Endothelial cell of umbilical vein (primary cell): Measurements from ENCODE around the gene RPP38. TPM values are rescaled to one million over a fixed set of nuclear protein-coding genes. Genes with fewer than 3 reads are reported as not detected.

Source experiments
- BruUV-seq: library from RNA; stranded (reverse); fragments of 400-500 nt; replicated peaks from 2 replicates; lab custom pipeline; 2021; lab: Mats Ljungman, UMichigan
- CTCF ChIA-PET: fragments of 300-600, 350-600 bp; sonication (Branson Sonifier 250); formaldehyde crosslinking; loops from one replicate; lab custom pipeline; 2021; ENCODE audit warnings: antibody characterized with exemption, inconsistent platforms; lab: Charles Lee
- POLR2A ChIA-PET: fragments of 300-600, 350-600 bp; sonication (Branson Sonifier 250); formaldehyde crosslinking; loops from one replicate; lab custom pipeline; 2021; ENCODE audit warnings: antibody characterized with exemption, inconsistent platforms; lab: Charles Lee
- DNase-seq: peaks from one replicate; pipeline ENCODE4 v3.0.0-alpha.2; 2011; ENCODE audit warnings: low read depth, low spot score
- FAIRE-seq: peaks from 2 replicates; lab custom pipeline; 2011; peaks lifted over from hg19 to GRCh38; lab: Jason Lieb, UNC
- H2AFZ ChIP-seq: 2 replicates; pipeline ENCODE4 v1.6.0; 2012; ENCODE audit warnings: low read depth, low read length, control low read depth, inconsistent platforms
- H3K27ac ChIP-seq: 2 replicates; pipeline ENCODE4 v1.5.1; 2011; ENCODE audit warnings: low read depth, mild to moderate bottlenecking, control low read depth, low read length, moderate library complexity; ENCODE audit not compliant: insufficient read depth
- H3K27me3 ChIP-seq, 2 experiments: 2 replicates each; pipeline versions ENCODE4 v1.6.0 to v1.6.1; 2011; ENCODE audit warnings: low read length in 2 of 2, mixed read lengths in 1 of 2; ENCODE audit not compliant: control insufficient read depth in 2 of 2, insufficient read depth in 2 of 2
- H3K36me3 ChIP-seq, 2 experiments: 2 replicates in 1 of 2; 3 replicates in 1 of 2; pipeline ENCODE4 v1.5.1; 2011; ENCODE audit warnings: low read length in 2 of 2, mild to moderate bottlenecking in 1 of 2, moderate library complexity in 1 of 2; ENCODE audit not compliant: control insufficient read depth in 2 of 2, insufficient read depth in 2 of 2; ENCODE audit errors: extremely low read depth in 1 of 2
- H3K4me1 ChIP-seq: 3 replicates; pipeline ENCODE4 v1.5.1; 2011; ENCODE audit warnings: mild to moderate bottlenecking, low read length; ENCODE audit not compliant: control insufficient read depth, insufficient read depth; ENCODE audit errors: extremely low read depth
- H3K4me2 ChIP-seq: 2 replicates; pipeline ENCODE4 v1.6.1; 2011; ENCODE audit warnings: low read length, control low read depth, mixed read lengths; ENCODE audit not compliant: insufficient read depth
- H3K4me3 ChIP-seq, 3 experiments: fragments of 200-600 bp in 1 of 3; sonication (generic), shearing (Covaris generic) in 1 of 3; replicated peaks in 1 of 3; 2 replicates each; pipeline ENCODE4 v1.5.1; 2011 to 2016; ENCODE audit warnings: control low read depth in 3 of 3, low read length in 3 of 3, mild to moderate bottlenecking in 2 of 3, inconsistent platforms in 1 of 3, low read depth in 1 of 3, moderate library complexity in 1 of 3; ENCODE audit not compliant: insufficient read depth in 1 of 3
- H3K79me2 ChIP-seq: 2 replicates; pipeline ENCODE4 v1.6.0; 2012; ENCODE audit warnings: low read length, inconsistent platforms; ENCODE audit not compliant: control insufficient read depth, insufficient read depth
- H3K9ac ChIP-seq: replicated peaks from 2 replicates; pipeline ENCODE3; 2011; ENCODE audit warnings: low read length, control low read depth; ENCODE audit not compliant: insufficient read depth; ENCODE audit errors: extremely low read depth
- H3K9me1 ChIP-seq: replicated peaks from 3 replicates; pipeline ENCODE4 v1.6.0; 2011; ENCODE audit warnings: mild to moderate bottlenecking, low read length; ENCODE audit not compliant: control insufficient read depth, insufficient read depth; ENCODE audit errors: extremely low read depth
- H3K9me3 ChIP-seq: replicated peaks from 2 replicates; pipeline ENCODE4 v1.5.1; 2012; ENCODE audit warnings: low read length, inconsistent platforms; ENCODE audit not compliant: control insufficient read depth, insufficient read depth
- H4K20me1 ChIP-seq: replicated peaks from 2 replicates; pipeline ENCODE3; 2011; ENCODE audit warnings: mild to moderate bottlenecking, low read length; ENCODE audit not compliant: control insufficient read depth, insufficient read depth; ENCODE audit errors: extremely low read depth
- CTCF ChIP-seq, 2 donors: IDR thresholded peaks; 1 replicate in 1 of 2; 2 replicates in 1 of 2; pipeline ENCODE4 v1.5.1; 2011; ENCODE audit warnings: low read length in 2 of 2, mild to moderate bottlenecking in 2 of 2, moderate library complexity in 2 of 2, control low read depth in 1 of 2, inconsistent platforms in 1 of 2, low read depth in 1 of 2; ENCODE audit not compliant: insufficient read depth in 1 of 2; ENCODE audit errors: extremely low read depth in 1 of 2
- EZH2 ChIP-seq: IDR thresholded peaks from 2 replicates; pipeline ENCODE4 v1.6.1; 2012; ENCODE audit warnings: borderline replicate concordance, low read depth, mild to moderate bottlenecking, moderate library complexity, low read length, inconsistent platforms; ENCODE audit not compliant: severe bottlenecking
- FOS ChIP-seq: IDR thresholded peaks from 2 replicates; pipeline ENCODE4 v1.6.1; 2011; ENCODE audit warnings: mild to moderate bottlenecking, low read length, moderate library complexity, borderline replicate concordance; ENCODE audit not compliant: insufficient read depth
- GATA2 ChIP-seq: IDR thresholded peaks from 2 replicates; pipeline ENCODE4 v1.7.0; 2011; ENCODE audit warnings: low read depth, mild to moderate bottlenecking, moderate library complexity, mixed read lengths, low read length; ENCODE audit not compliant: insufficient read length, insufficient read depth
- JUN ChIP-seq: IDR thresholded peaks from 2 replicates; pipeline ENCODE4 v1.6.1; 2011; ENCODE audit warnings: borderline replicate concordance, low read depth; ENCODE audit not compliant: insufficient read length, insufficient read depth
- MAX ChIP-seq: IDR thresholded peaks from 2 replicates; pipeline ENCODE4 v1.6.1; 2011; ENCODE audit not compliant: insufficient read depth, insufficient read length
- MYC ChIP-seq: IDR thresholded peaks from one replicate; pipeline ENCODE4 v1.6.1; 2011; ENCODE audit warnings: mild to moderate bottlenecking, low read depth, low read length
- POLR2A ChIP-seq: IDR thresholded peaks from 2 replicates; pipeline ENCODE4 v1.6.1; 2012; ENCODE audit warnings: low read depth, mild to moderate bottlenecking, control low read depth, low read length
- POLR2AphosphoS5 ChIP-seq: IDR thresholded peaks from 2 replicates; pipeline ENCODE4 v1.6.1; 2012; ENCODE audit warnings: low read depth, mild to moderate bottlenecking, control low read depth, low read length, moderate library complexity; ENCODE audit not compliant: insufficient read depth
- dilution Hi-C: fragments of 300-500 bp; cut with MboI; formaldehyde crosslinking; loops from one replicate; pipeline ENCODE4 v1.15.0; 2019; ENCODE audit warnings: low sequenced_read_pairs; ENCODE audit not compliant: extremely low pct_ligation_motif_present
- intact Hi-C: fragments of 100-400 bp; cut with micrococcal nuclease; formaldehyde crosslinking; loops from one replicate; pipeline ENCODE4 v1.10.0; 2022
- polyA plus RNA-seq, 4 experiments: library from polyadenylated mRNA; depleted of rRNA in 3 of 4; stranded (reverse) in 3 of 4; unstranded in 1 of 4; fragments of >200 nt; gene quantifications; 2 replicates each; pipeline versions ENCODE4 v1.2.1 to v1.2.3, GENCODE V29; 2011 to 2012; ENCODE audit warnings: missing spikeins in 1 of 4
- total RNA-seq: library from RNA; stranded (reverse); gene quantifications from 2 replicates; pipeline ENCODE4 v1.2.3, GENCODE V29; 2021

RPP38 gene
- total and polyA plus RNA-seq, 2 donors (not counting 3 experiments of a cell fraction or from before 2014, with no cell fraction given) = 9.0 to 10.6 TPM

GRCh38 chr10:15121707-15122106, 24.6 kb downstream of the RPP38 start:
- Histone ChIP-seq H3K9ac (no peak overlapping the region), H4K20me1 (no peaks in the 10 kb centered on the region), H3K27ac (no peak overlapping the region), H3K9me3 (no peaks in the 10 kb centered on the region), H3K27me3 (no peaks in the 10 kb centered on the region), H2AFZ (no peak overlapping the region), H3K79me2 (peaks cover 16% of the 10 kb centered on the region), H3K4me1 (peaks cover 4% of the 10 kb centered on the region), H3K4me2 (no peak overlapping the region), H3K36me3 (peaks cover 24 to 33% of the 10 kb centered on the region in 2 experiments), H3K9me1 (no peaks in the 10 kb centered on the region), H3K4me3 (no peak overlapping the region)
- CTCF ChIA-PET = interaction anchor here (1.4 kb wide), 1 partner anchor 15 kb away, joined by 3 read pairs; no protein-coding TSS in a partner anchor
- FAIRE-seq = no peak
- dilution Hi-C loops = no loop called here
- no TSS peak for BruUV-seq
- TF ChIP-seq MYC (no peak), EZH2 (no peak), MAX (no peak), POLR2AphosphoS5 (no peak), FOS (no peak), GATA2 (no peak), POLR2A (no peak), CTCF (IDR thresholded peaks at IDR 0.05; ENCODE audit: extremely low read depth in 1 of 2, insufficient read depth in 1 of 2, low read depth in 1 of 2, low read length in 2 of 2) (no peak), JUN (no peak)
- no peak for DNase-seq
- intact Hi-C loops = no loop called here
- POLR2A ChIA-PET = no interaction called here
